DOHH2 (cell line): Measurements from ENCODE around the gene GRM4.

Source experiments
- EZH2phosphoT487 ChIP-seq: fragments of 200-600 bp; sonication (generic); IDR thresholded peaks from 2 replicates; pipeline ENCODE4 v1.6.1; 2017; ENCODE audit warnings: borderline replicate concordance, mild to moderate bottlenecking, antibody characterized with exemption, low read length, moderate library complexity, mixed read lengths
- TF ChIP-seq, protein P1 (sequence below): fragments of 200-600 bp; sonication (generic); IDR thresholded peaks from one replicate; pipeline ENCODE4 v1.5.1; 2014; ENCODE audit warnings: antibody characterized with exemption, mild to moderate bottlenecking, low read depth, low read length; ENCODE audit not compliant: poor library complexity, severe bottlenecking

DNA sequence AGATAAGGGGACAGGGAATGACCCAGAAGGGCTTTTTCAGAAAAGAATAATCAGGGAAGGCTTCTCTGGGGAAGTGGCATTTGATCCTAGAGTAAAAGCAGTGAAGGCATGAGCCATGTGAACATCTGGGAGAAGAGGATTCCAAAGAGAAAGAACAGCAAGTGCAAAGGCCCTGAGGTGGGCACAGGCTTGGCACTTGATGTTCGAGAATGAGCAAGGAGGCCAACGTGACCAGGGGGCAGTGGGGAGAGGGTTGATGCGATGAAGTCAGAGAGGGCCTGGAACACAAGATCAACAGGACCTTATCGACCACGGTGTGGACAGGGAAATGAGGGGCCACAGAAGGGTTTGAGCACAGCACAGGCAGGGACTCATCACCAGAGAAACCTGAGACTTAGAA lies 5.8 kb downstream of the GRM4 start:
- TF ChIP-seq, protein P1, sequence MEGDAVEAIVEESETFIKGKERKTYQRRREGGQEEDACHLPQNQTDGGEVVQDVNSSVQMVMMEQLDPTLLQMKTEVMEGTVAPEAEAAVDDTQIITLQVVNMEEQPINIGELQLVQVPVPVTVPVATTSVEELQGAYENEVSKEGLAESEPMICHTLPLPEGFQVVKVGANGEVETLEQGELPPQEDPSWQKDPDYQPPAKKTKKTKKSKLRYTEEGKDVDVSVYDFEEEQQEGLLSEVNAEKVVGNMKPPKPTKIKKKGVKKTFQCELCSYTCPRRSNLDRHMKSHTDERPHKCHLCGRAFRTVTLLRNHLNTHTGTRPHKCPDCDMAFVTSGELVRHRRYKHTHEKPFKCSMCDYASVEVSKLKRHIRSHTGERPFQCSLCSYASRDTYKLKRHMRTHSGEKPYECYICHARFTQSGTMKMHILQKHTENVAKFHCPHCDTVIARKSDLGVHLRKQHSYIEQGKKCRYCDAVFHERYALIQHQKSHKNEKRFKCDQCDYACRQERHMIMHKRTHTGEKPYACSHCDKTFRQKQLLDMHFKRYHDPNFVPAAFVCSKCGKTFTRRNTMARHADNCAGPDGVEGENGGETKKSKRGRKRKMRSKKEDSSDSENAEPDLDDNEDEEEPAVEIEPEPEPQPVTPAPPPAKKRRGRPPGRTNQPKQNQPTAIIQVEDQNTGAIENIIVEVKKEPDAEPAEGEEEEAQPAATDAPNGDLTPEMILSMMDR, result no peak
- no peak for TF ChIP-seq EZH2phosphoT487
